ENCODE results near the gene PRPF19. TPM values are rescaled to one million over a fixed set of nuclear protein-coding genes. Genes with fewer than 3 reads are reported as not detected.

Gene PRPF19
- total and polyA plus RNA-seq, 2 of the 8 experiments (the other 6 are each of a cell fraction or from before 2014, with no cell fraction given) = 107 to 141 TPM

- TF ChIP-seq TAF1 (IDR thresholded peaks at IDR 0.05; ENCODE audit: low read depth, low read length) = peak; percentile 81
- TF ChIP-seq SIRT6 (IDR thresholded peaks at IDR 0.05; ENCODE audit: low read length) = no peak
- TF ChIP-seq BACH1 (IDR thresholded peaks at IDR 0.05; ENCODE audit: low read length) = no peak
- 0 out of 2 replicates have a peak, but pooled peaks have one; percentile 6 for TF ChIP-seq TCF12 (IDR thresholded peaks at IDR 0.05; ENCODE audit: low read depth, low read length)
- TF ChIP-seq RAD21 (IDR thresholded peaks at IDR 0.05 in 1 of 2, conservative IDR thresholded peaks at IDR 0.05 in 1 of 2; ENCODE audit: low read depth in 2 of 2, low read length in 2 of 2) = no peak
- TF ChIP-seq RBBP5 (IDR thresholded peaks at IDR 0.05; ENCODE audit: borderline replicate concordance, low read depth, low read length) = no peak
- TF ChIP-seq SP1 (IDR thresholded peaks at IDR 0.05; ENCODE audit: low read depth, low read length) = no peak
- TF ChIP-seq POLR2A (IDR thresholded peaks at IDR 0.05; ENCODE audit: control extremely low read depth in 1 of 2, low read depth in 2 of 2, low read length in 2 of 2) = peak; percentile 49 to 69
- TF ChIP-seq KDM4A (IDR thresholded peaks at IDR 0.05; ENCODE audit: low read depth, low read length, severe bottlenecking) = peak; percentile 79
- no peak for TF ChIP-seq CTBP2 (IDR thresholded peaks at IDR 0.05; ENCODE audit: borderline replicate concordance, insufficient read depth, insufficient read length, low read length)
- no peak for TF ChIP-seq CHD1 (IDR thresholded peaks at IDR 0.05; ENCODE audit: low read depth, low read length)
- TF ChIP-seq CHD2 (IDR thresholded peaks at IDR 0.05; ENCODE audit: low read length) = no peak
- TF ChIP-seq BCL11A (IDR thresholded peaks at IDR 0.05; ENCODE audit: low read depth in 2 of 2, low read length in 2 of 2) = no peak
- no peak for TF ChIP-seq HDAC6 (IDR thresholded peaks at IDR 0.05; ENCODE audit: low read depth, low read length)
- TF ChIP-seq CBX8 (IDR thresholded peaks at IDR 0.05; ENCODE audit: borderline replicate concordance, low read depth, low read length) = no peak
- TF ChIP-seq NRF1 (IDR thresholded peaks at IDR 0.05; ENCODE audit: low read depth, low read length) = no peak
- TF ChIP-seq BRCA1 (IDR thresholded peaks at IDR 0.05; ENCODE audit: low read depth, low read length) = no peak; the same call in 1 of the 2 replicates
- no peak for TF ChIP-seq ATF2 (IDR thresholded peaks at IDR 0.05; ENCODE audit: low read length)
- peak; percentile 71 for TF ChIP-seq KDM1A (IDR thresholded peaks at IDR 0.05; ENCODE audit: borderline replicate concordance, low read length)
- no peak for TF ChIP-seq SRF (IDR thresholded peaks at IDR 0.05; ENCODE audit: low read depth, low read length)
- TF ChIP-seq SIX5 (IDR thresholded peaks at IDR 0.05; ENCODE audit: low read depth, low read length) = peak; percentile 53
- TF ChIP-seq GTF2F1 (IDR thresholded peaks at IDR 0.05; ENCODE audit: borderline replicate concordance, low read depth, low read length) = no peak
- no peak for TF ChIP-seq MAFK (IDR thresholded peaks at IDR 0.05; ENCODE audit: low read depth, low read length)
- no peak for TF ChIP-seq CEBPB (IDR thresholded peaks at IDR 0.05; ENCODE audit: low read depth, low read length)
Observed at GRCh38 chr11:60906132-60906972, at the start of gene PRPF19 (continued).
